KBM-7 (cell line): ENCODE data around the gene NTN4.

Source experiments
- DNase-seq: peaks from one replicate; pipeline ENCODE4 v3.0.0-alpha.2; 2015
- in situ Hi-C: fragments of 300-500 bp; cut with MboI; formaldehyde crosslinking; loops from 2 replicates; pipeline ENCODE4 v1.14.3; 2020; ENCODE audit warnings: low sequenced_read_pairs, low pct_unique_long_range_greater_than_20kb, mixed read lengths

The NTN4 gene

GRCh38 chr12:95721320-95721719 is 69.2 kb downstream of the NTN4 start:
- DNase-seq = no peak
- in situ Hi-C loops = no loop called here

DNA sequence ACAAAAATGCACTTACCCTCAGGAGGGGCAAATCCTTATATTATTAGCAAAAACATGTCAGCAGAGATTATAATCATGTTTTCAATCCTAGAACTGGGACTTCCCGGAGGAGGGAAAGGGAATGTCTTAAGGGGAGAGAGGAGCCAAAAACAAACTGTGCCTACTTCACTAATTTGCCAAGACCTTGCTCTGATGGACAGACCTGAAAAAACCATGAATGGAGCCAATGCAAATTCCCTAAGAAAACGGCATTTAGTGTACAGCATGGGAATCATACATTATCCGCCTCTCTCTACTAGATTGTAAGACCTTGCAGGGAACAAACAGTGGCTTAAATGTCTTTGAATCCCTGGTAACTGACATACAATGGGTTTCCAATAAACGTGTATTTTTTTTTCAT is 70.4 kb downstream of the NTN4 start:
- in situ Hi-C loops = no loop called here
- no peak for DNase-seq

GRCh38 chr12:95718772-95719171 is 71.8 kb downstream of the NTN4 start:
- in situ Hi-C loops = no loop called here
- no peak for DNase-seq

DNA sequence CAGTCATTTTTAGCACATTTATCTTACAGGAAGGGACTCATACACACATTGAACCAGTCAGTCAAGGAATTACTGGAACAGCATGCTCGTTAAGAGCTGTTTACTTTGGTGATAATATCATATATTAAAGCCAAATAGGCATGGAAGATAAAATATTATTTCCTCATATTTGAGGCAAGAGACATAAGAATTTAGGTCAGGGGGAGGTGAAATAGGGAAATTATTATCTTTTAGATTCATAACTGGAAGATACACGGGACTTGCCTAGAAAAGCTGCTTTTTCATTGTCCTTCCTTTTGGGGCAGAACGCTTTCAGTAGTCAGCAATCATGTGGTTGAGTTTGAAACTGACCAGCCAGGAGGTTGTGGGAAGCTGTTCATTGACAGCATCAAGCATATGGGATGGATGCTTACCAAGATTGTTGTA is 72.5 kb downstream of the NTN4 start:
- in situ Hi-C loops = no loop called here
- DNase-seq = no peak

GRCh38 chr12:95717316-95717928 is 73.1 kb downstream of the NTN4 start:
- in situ Hi-C loops = no loop called here
- no peak for DNase-seq

DNA sequence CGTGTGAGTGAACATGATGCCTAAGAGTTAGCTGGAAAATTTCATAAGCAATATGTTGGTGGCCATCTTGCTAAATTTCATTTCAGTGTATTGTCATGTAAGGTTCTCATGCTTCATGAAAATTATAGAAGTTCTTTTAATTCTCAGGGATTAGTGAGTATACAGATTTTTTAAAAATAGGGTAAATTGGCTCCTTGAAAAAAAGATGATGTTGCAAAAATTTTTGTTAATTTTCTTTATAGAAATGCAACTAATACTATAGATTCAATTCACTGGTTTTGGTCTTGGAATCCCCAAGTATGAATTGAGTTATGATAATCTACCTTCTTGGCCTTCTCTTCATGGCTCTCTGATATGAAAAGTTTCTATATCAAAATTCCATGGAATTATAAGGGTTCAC is 75.4 kb downstream of the NTN4 start:
- in situ Hi-C loops = no loop called here
- DNase-seq = no peak

GRCh38 chr12:95712269-95712668 is 78.3 kb downstream of the NTN4 start:
- in situ Hi-C loops = no loop called here
- DNase-seq = no peak

DNA sequence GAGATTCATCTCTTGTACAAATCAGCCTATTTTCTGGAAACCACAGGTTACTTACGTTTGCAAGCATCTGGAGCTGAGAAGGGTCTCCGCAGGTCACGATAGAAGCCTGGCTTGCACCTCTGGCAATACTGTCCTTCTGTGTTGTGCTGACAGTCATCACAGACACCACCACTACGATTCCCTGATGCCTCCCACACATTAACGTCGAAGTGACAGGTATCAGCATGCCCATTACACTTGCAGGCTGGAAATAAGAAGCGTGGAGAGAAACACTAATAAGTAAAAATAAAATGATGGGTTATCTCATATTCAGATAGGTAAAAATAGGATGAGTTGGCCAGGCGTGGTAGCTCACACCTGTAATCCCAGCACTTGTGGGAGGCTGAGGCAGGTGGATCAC is 80.2 kb downstream of the NTN4 start:
- in situ Hi-C loops = no loop called here
- DNase-seq = no peak

GRCh38 chr12:95709152-95709551 is 81.4 kb downstream of the NTN4 start:
- DNase-seq = no peak

GRCh38 chr12:95705143-95705542 is 85.4 kb downstream of the NTN4 start:
- in situ Hi-C loops = no loop called here
- no peak for DNase-seq

More at GRCh38 chr12:95709152-95709551, 81.4 kb downstream of the NTN4 start:
- in situ Hi-C loops = no loop called here

GRCh38 chr12:95703986-95704385 is 86.6 kb downstream of the NTN4 start:
- no peak for DNase-seq
- in situ Hi-C loops = no loop called here

DNA sequence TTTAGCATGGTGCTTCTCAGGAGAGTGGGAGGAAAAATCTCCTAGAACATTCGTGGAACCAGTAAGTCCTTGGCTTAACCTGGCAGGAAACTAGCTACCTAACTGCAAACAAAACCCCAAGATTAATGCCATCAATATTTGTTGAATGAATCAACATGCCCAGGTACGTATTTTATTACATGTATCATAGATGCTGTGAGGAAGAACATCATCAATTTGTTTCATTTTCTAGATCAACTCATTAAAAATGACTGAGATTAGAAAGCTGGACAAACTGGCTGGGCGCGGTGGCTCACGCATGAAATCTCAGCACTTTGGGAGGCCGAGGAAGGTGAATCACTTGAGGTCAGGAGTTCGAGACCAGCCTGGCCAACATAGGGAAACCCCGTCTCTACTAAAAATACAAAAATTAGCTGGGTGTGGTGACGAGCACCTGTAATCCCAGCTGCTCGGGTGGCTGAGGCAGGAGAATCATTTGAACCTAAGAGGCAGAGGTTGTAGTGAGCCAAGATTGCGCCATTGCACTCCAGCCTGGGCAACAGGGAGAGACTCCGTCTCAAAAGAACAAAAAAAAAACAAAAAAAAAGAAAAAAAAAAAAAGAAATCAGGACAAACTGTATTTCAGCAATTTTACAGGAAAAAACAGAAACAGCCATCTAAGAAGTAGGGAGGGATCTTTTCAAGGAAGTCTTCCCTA is 88.7 kb downstream of the NTN4 start:
- in situ Hi-C loops = no loop called here
- DNase-seq = no peak

- in situ Hi-C loops = no loop called here
- no peak for DNase-seq
Observed at GRCh38 chr12:95701275-95701674, 89.3 kb downstream of the NTN4 start.

DNA sequence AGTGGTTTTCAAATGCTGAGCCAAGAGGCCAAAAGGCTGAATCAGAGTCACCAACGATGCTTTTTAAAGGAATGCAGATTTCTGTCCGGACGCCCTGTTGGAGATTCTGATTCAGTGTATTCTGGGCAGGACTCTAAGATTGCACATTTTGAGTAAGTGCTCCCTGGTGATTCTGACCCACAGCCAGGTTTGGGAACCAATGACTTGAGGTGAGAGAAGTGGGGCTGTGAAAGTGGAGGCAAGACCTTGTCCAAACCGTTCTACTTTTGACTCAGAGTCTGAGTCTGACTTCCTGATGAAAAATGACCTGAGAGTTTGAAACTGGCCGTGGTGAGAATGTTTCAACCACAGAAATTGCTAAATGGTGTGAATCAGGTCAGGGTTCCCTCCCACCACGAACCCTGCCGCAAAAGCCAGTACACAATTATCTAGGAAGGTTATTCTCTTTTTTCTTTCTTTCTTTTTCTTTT is 90.2 kb downstream of the NTN4 start:
- in situ Hi-C loops = no loop called here
- DNase-seq = no peak

- DNase-seq = no peak
- in situ Hi-C loops = no loop called here
Observed at GRCh38 chr12:95699579-95699978, 91.0 kb downstream of the NTN4 start.

DNA sequence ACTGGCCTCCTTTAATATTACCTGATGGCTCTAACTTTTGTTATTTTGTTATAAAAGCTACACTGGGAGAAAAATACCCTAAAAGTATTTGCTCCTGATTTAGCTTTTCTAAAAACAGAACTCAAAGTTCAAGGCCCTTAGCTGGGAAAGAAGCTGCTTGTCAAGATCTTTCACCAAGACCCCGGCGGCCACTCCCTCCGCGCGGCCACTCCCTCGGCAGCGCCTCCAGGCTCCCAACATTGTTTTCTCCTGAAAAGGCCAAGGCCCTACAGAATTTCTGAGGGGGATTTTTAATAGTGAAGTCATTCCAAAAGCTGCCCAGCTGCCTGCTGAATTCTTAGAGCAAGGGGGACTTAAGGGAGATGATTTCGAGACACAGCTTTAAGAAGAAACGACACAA is 96.4 kb downstream of the NTN4 start:
- in situ Hi-C loops = no loop called here
- no peak for DNase-seq

DNA sequence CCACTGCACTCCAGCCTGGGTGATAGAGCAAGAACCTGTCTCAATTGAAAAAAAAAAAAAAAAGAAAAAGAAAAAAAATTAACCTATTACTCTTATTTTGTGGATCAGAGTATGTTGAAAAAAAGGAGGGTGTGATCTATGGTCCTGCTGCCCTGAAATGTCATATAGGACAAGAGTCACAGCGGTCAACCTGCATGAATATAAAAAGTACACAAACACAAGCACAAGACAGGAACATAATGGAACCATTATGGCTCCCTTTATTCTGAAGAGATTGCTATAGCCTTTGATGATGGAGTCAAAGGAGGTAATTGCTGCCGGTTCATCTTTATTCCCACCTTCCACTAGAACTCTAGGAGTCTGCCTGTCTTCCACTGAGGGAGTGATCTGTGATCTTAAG is 96.9 kb downstream of the NTN4 start:
- DNase-seq = no peak
- in situ Hi-C loops = no loop called here

DNA sequence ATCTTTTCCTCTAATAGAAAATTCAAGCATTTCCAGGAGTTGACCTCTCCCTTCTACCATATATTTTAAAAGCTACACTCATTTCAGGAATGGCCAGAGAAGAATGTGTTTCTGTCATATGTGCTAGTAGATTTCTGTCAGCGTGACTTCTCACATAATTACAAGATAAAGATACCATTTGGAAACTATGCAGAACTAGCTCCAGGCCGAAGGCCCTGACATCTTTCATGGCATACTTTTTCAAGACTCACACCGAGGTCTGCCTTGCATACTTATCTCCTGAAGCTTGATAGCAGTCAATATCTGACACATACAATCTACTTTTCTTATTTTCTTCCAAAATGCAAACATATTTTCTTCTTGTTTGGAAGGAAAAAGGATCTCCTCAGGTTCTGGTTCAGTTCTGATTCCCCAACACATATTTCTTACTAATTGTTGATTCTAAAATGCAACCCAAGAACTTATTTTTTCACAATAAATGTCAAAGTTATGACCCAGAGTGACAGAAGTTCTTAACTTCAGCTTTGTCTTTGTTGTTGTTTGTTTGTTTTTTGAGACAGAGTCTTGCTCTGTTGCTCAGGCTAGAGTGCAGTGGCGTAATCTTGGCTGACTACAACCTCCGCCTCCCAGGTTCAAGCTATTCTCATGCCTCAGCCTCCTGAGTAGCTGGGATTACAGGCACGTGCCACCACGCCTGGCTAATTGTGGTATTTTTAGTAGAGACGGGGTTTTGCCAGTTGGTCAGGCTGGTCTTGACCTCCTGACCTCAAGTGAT is 99.5 kb downstream of the NTN4 start:
- DNase-seq = no peak
- in situ Hi-C loops = no loop called here

DNA sequence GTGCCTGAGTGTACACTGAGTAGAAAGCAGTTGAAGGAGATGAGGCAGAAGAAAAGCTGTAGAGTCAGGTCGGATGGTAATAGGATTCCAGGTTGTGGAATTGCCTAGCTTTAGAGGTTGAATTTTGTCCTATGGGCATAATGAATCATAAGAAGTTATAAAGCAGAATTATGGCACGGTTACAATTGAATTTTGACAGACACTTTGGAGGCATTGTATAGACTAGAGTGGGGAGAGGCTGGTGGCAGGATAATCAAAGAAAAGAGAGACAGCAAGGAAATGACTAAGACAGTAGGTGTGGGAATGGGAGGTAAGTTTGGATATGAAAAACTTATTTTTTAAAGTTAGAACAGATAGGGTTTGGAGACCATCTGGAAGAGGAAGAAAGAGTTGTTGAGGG is 102.6 kb downstream of the NTN4 start:
- DNase-seq = no peak
- in situ Hi-C loops = no loop called here

DNA sequence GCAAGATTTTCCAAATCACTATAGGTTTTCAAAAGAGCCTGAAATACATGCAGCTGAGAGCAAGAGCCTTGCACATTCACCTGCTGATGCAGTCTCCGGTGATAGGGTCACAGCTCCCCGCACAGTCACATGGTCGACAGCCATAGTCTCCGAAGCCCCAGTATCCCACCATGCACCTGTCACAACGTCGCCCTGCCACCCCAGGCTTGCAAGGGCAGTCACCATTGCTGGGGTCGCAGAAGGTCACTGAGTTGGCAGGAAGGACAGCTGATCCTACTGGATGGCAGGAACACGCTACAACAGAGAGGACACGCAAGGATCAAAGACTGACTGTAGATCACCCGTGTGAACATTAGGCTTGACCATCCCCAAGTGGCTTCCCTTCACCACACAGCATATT is 107.1 kb downstream of the NTN4 start:
- no peak for DNase-seq
- in situ Hi-C loops = no loop called here
